ENCODE measurements around the gene AQP11.
A peak's percentile ranks its signal among the peaks of the same experiment; 100 is the strongest.

The AQP11 gene

DNA sequence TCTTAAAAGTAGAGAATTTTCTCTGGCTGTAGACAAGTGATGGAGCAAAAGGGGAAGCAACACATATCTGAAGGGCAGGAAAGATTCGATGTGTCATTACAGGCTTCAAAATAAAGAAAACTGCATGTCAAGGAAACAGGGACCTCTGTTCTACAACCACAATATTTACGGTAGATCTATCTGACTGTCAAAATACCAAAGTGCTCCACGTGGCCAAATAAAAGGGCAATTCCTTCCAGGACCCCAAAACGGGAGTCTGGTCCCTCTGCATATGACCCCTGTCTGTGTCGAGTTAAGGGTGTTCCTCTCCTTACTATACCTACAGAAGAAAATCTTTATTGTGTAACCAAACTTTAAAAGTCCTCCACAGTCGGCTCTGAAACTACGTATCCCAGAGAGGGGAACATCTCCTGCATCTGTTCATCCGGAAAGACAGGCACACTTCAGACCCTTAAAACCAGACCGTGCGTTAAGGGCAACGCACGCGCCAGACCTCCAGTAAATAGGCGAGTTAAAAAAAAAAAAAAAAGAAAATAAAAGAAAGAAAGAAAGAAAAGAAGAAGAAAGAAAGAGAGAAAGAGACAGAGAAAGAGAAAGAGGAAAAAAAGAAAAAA lies 47.1 kb downstream of the AQP11 start:
- H3K4me3 ChIP-seq (ENCODE audit: low read depth, low read length): peak overlapping the region; percentile 80
- TF ChIP-seq, protein P1, sequence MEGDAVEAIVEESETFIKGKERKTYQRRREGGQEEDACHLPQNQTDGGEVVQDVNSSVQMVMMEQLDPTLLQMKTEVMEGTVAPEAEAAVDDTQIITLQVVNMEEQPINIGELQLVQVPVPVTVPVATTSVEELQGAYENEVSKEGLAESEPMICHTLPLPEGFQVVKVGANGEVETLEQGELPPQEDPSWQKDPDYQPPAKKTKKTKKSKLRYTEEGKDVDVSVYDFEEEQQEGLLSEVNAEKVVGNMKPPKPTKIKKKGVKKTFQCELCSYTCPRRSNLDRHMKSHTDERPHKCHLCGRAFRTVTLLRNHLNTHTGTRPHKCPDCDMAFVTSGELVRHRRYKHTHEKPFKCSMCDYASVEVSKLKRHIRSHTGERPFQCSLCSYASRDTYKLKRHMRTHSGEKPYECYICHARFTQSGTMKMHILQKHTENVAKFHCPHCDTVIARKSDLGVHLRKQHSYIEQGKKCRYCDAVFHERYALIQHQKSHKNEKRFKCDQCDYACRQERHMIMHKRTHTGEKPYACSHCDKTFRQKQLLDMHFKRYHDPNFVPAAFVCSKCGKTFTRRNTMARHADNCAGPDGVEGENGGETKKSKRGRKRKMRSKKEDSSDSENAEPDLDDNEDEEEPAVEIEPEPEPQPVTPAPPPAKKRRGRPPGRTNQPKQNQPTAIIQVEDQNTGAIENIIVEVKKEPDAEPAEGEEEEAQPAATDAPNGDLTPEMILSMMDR (IDR thresholded peaks at IDR 0.05; ENCODE audit: low read depth, low read length): no peak

DNA sequence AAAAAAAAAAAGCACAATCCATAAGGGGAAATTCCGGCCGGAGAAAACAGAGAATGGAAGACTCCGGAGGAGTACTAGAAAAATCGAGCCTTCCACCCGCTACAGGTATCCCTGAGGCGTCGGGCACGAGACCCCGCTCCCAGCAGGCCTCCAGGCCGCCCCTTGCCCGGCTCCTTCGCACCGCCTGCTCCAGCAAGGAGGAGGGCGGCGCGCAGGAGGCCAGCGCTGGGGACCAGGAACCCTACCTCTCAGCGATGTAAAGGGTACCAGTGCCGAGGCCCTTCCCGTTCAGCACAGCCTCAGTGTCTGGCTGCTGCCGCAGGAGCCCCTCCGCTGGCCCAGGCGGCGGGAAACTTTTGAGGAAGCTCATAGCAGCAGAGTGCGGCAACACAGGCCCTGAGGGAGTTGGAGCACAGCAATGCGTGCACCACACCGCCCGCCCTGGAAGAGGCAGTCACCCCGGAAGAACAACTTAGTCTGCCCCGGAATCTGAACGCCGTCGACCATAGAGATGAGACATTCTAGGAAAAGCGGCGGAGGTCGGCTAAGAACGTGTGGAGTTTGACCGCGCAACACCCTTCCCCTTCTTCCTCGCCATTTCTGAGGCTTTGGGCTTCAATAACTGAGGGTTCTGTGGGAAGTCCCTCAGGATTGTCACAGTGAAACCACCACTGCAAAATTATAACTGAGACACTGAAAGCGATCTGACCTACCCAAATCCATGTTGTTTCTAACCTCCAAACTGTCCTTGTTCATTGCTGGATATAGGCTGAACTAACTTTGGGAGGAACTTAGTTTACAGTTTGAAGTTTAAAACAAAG lies 47.8 kb downstream of the AQP11 start, which contains the start of gene CLNS1A:
CLNS1A (minus strand) TSS at position 450 of the 821 bp plus-strand sequence; CDS start at position 370, 80 bp downstream.
- H3K4me3 ChIP-seq (ENCODE audit: low read depth, low read length): peak within 1 kb of the TSS; percentile 80
- TF ChIP-seq, protein P1 (IDR thresholded peaks at IDR 0.05; ENCODE audit: low read depth, low read length): no peak

DNA sequence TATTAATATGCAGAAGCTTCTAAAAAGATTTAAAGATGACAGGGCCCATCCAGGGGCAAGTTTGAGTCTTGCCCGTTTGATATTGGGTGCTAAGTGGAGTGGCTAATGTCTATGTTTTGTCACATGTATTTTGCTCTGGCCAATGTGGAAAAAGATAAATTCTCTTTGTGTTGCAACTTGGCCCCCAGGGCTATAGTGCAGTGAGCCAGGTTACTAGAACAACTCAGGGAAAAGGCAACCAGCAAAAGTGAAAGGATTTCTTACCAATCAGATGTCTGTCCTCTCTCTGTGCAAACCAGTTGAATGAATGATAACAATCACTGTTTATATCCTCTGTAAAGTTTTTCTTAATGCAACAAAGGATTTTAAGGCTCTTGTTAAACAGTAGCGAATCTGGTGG lies 52.5 kb downstream of the AQP11 start:
- TF ChIP-seq, protein P1 (IDR thresholded peaks at IDR 0.05; ENCODE audit: low read depth, low read length): no peak
- no peak overlapping the region for H3K4me3 ChIP-seq (ENCODE audit: low read depth, low read length)

DNA sequence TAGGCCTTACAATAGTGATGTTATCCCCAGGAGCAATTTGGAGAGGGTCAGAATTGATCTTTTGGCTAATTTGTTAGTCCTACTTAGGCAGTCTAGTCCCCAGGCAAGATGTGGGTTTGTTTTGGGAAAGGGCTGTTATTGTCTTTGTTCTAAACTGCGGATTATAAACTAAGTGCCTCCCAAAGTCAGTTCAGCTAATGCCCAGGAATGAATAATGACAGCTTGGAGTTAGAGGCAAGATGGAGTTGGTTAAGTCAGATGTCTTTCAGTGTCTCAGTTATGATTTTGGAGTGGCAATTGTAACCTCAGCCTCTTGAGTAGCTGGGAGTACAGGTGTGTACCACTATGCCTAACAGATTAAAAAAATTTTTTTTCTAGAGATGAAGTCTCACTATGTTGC lies 55.1 kb downstream of the AQP11 start:
- TF ChIP-seq, protein P1 (IDR thresholded peaks at IDR 0.05; ENCODE audit: low read depth, low read length): no peak
- no peak overlapping the region for H3K4me3 ChIP-seq (ENCODE audit: low read depth, low read length)

DNA sequence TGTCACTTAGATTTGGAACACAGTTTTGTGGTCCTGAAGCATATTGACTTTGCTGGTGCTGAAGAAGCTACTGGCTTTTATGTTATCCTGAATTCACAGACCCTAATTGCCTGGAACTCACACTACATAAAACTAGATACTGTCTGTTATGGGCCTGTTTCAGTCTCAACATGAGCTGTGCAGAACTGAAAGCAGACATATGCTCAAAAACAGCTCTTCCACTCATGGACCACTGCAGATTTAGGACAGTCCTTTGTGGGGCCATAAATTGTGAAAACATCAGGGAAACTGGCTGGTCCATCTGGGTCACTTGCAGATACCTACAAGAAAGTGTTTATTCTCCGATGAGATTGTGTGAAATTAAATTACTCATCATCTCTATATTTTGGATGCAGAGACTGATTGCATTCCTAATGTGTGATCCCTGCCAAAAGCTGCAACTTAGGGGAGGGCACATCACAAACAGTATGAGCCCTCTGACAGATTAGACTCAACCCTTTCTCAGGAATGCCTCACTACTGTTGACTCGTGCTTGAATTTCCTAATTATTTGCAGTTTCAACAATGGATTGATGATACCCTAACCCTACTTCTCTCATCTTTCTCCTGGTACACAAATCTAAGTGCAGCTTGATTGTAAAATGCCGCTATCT lies 58.0 kb downstream of the AQP11 start:
- H3K4me3 ChIP-seq (ENCODE audit: low read depth, low read length): no peak overlapping the region
- TF ChIP-seq, protein P1 (IDR thresholded peaks at IDR 0.05; ENCODE audit: low read depth, low read length): no peak

DNA sequence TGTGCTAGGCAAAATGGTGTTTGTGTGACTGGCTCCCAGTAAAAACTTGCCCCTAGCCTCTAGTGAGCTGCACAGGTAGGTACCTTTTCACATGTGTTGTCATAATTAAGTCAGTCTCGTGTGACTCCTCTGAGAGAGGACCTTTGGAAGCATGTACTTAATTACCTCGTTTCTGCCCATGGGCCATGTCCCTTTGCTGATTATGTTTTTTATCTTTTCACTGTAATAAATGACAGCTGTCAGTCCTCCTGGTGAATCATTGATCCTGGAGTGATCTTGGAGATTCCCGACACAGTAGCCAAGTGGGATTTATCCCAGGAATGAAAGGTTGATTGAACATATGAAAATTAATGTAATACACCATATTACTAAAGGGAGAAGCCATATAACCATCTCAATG lies 60.4 kb downstream of the AQP11 start:
- no peak overlapping the region for H3K4me3 ChIP-seq (ENCODE audit: low read depth, low read length)
- TF ChIP-seq, protein P1 (IDR thresholded peaks at IDR 0.05; ENCODE audit: low read depth, low read length): no peak
